Natural killer cell treated with Interleukin-12 subunit alpha and Interleukin-12 subunit beta and Interleukin-15 and Interleukin-18, amount 100 ng/mL, for 72 hours (primary cell): ENCODE measurements around the gene SLC43A1. TPM values are rescaled to one million over a fixed set of nuclear protein-coding genes. Genes with fewer than 3 reads are reported as not detected.

ENCODE experiments used
- ATAC-seq, 2 donors: fragments of 150-1000 bp; cut with Tn5 transposase in 1 of 2; sonication (Bioruptor Pico), chemical (Tn5 transposase) in 1 of 2; 2 replicates each; pipeline ENCODE4 v1.10.0; 2021
- DNase-seq: peaks from one replicate; pipeline ENCODE4 v3.0.0; 2022; ENCODE audit warnings: low spot score
- H3K27ac Mint-ChIP-seq, 2 donors: 1 replicate in 1 of 2; 2 replicates in 1 of 2; pipeline ENCODE4 v1.8.0; 2022; ENCODE audit warnings: mixed read lengths in 2 of 2, mild to moderate bottlenecking in 1 of 2, moderate library complexity in 1 of 2
- H3K27me3 Mint-ChIP-seq, 2 donors: 1 replicate in 1 of 2; 2 replicates in 1 of 2; pipeline ENCODE4 v1.8.0; 2022; ENCODE audit warnings: mixed read lengths in 2 of 2
- H3K36me3 Mint-ChIP-seq: one replicate; pipeline ENCODE4 v1.8.0; 2022; ENCODE audit warnings: mixed read lengths
- H3K4me1 Mint-ChIP-seq, 2 donors: 1 replicate in 1 of 2; 2 replicates in 1 of 2; pipeline ENCODE4 v1.8.0; 2022; ENCODE audit warnings: low read depth in 2 of 2, mixed read lengths in 2 of 2, mild to moderate bottlenecking in 1 of 2
- H3K4me3 Mint-ChIP-seq: one replicate; pipeline ENCODE4 v1.8.0; 2022; ENCODE audit warnings: mixed read lengths
- H3K9me3 Mint-ChIP-seq: 2 replicates; pipeline ENCODE4 v1.8.0; 2022; ENCODE audit warnings: mixed read lengths
- total RNA-seq, 2 donors: library from RNA; stranded (reverse); gene quantifications; one replicate each; pipeline ENCODE4 v1.2.3, GENCODE V29; 2022

SLC43A1 gene
- total RNA-seq, 2 donors from 2014 or later = 4.2 to 16.5 TPM

- peaks cover 6 to 7% of the 10 kb centered on the region in 2 donors for H3K4me1 Mint-ChIP-seq
- peak; percentile 81 for DNase-seq
- ATAC-seq = peak; percentile 93 to 99
- H3K36me3 Mint-ChIP-seq = no peaks in the 10 kb centered on the region
- H3K4me3 Mint-ChIP-seq = no peak overlapping the region
- no peak overlapping the region for H3K27ac Mint-ChIP-seq
- H3K27me3 Mint-ChIP-seq = no peaks in the 10 kb centered on the region
- no peaks in the 10 kb centered on the region for H3K9me3 Mint-ChIP-seq
These were observed 16.0 kb downstream of the SLC43A1 start for GRCh38 chr11:57499413-57499982.

- DNase-seq = no peak
- H3K27me3 Mint-ChIP-seq = no peaks in the 10 kb centered on the region
- no peaks in the 10 kb centered on the region for H3K9me3 Mint-ChIP-seq
- H3K4me1 Mint-ChIP-seq = peaks cover 6 to 7% of the 10 kb centered on the region in 2 donors
- no peak overlapping the region for H3K27ac Mint-ChIP-seq
- no peaks in the 10 kb centered on the region for H3K36me3 Mint-ChIP-seq
- ATAC-seq = no peak
- H3K4me3 Mint-ChIP-seq = no peak overlapping the region
These were observed 17.0 kb downstream of the SLC43A1 start for GRCh38 chr11:57498540-57498939.

GRCh38 chr11:57497303-57498247 is 17.9 kb downstream of the SLC43A1 start:
- H3K4me1 Mint-ChIP-seq = peaks cover 6 to 7% of the 10 kb centered on the region in 2 donors
- no peaks in the 10 kb centered on the region for H3K36me3 Mint-ChIP-seq
- H3K27ac Mint-ChIP-seq = no peak overlapping the region
- ATAC-seq (no peak), DNase-seq (no peak)
- no peaks in the 10 kb centered on the region for H3K27me3 Mint-ChIP-seq
- H3K9me3 Mint-ChIP-seq = no peaks in the 10 kb centered on the region
- no peak overlapping the region for H3K4me3 Mint-ChIP-seq

GRCh38 chr11:57496109-57496820 is 19.2 kb downstream of the SLC43A1 start:
- no peaks in the 10 kb centered on the region for H3K27me3 Mint-ChIP-seq
- DNase-seq (no peak), ATAC-seq (no peak)
- H3K4me3 Mint-ChIP-seq = no peak overlapping the region
- peaks cover 6 to 7% of the 10 kb centered on the region in 2 donors for H3K4me1 Mint-ChIP-seq
- H3K27ac Mint-ChIP-seq = no peak overlapping the region
- no peaks in the 10 kb centered on the region for H3K36me3 Mint-ChIP-seq
- H3K9me3 Mint-ChIP-seq = no peaks in the 10 kb centered on the region

GRCh38 chr11:57493507-57494503 is 21.7 kb downstream of the SLC43A1 start:
- DNase-seq (peak; percentile 75), ATAC-seq (peak; percentile 64 to 79)
- Mint-ChIP-seq H3K27ac (peak overlapping the region in 1 of 2 donors; percentile 39), H3K36me3 (no peaks in the 10 kb centered on the region), H3K9me3 (no peaks in the 10 kb centered on the region), H3K4me1 (no peaks in the 10 kb centered on the region), H3K4me3 (no peak overlapping the region), H3K27me3 (no peaks in the 10 kb centered on the region)

- Mint-ChIP-seq H3K36me3 (no peaks in the 10 kb centered on the region), H3K9me3 (no peaks in the 10 kb centered on the region), H3K4me3 (no peak overlapping the region), H3K4me1 (no peaks in the 10 kb centered on the region), H3K27me3 (no peaks in the 10 kb centered on the region), H3K27ac (no peak overlapping the region)
- ATAC-seq = peak; percentile 62 to 71
- DNase-seq = no peak
These were observed 24.0 kb downstream of the SLC43A1 start for GRCh38 chr11:57491371-57492061.

- H3K4me1 Mint-ChIP-seq = no peaks in the 10 kb centered on the region
- DNase-seq (no peak), ATAC-seq (no peak)
- no peaks in the 10 kb centered on the region for H3K27me3 Mint-ChIP-seq
- H3K9me3 Mint-ChIP-seq = no peaks in the 10 kb centered on the region
- H3K27ac Mint-ChIP-seq = no peak overlapping the region
- H3K36me3 Mint-ChIP-seq = no peaks in the 10 kb centered on the region
- no peak overlapping the region for H3K4me3 Mint-ChIP-seq
These were observed 24.9 kb downstream of the SLC43A1 start for GRCh38 chr11:57490456-57491248.

GRCh38 chr11:57487920-57488659 is 27.4 kb downstream of the SLC43A1 start:
- Mint-ChIP-seq H3K36me3 (peaks cover 5% of the 10 kb centered on the region), H3K4me1 (no peaks in the 10 kb centered on the region), H3K4me3 (no peak overlapping the region), H3K27ac (no peak overlapping the region), H3K9me3 (no peaks in the 10 kb centered on the region), H3K27me3 (peaks cover 0 to 2% of the 10 kb centered on the region in 2 donors)
- no peak for ATAC-seq
- DNase-seq = no peak

- DNase-seq (no peak), ATAC-seq (no peak)
- Mint-ChIP-seq H3K9me3 (no peaks in the 10 kb centered on the region), H3K4me1 (no peaks in the 10 kb centered on the region), H3K4me3 (no peak overlapping the region), H3K36me3 (peaks cover 5% of the 10 kb centered on the region), H3K27ac (no peak overlapping the region), H3K27me3 (peaks cover 0 to 3% of the 10 kb centered on the region in 2 donors)
These were observed 28.3 kb downstream of the SLC43A1 start for GRCh38 chr11:57487021-57487778.

- ATAC-seq (no peak), DNase-seq (no peak)
- Mint-ChIP-seq H3K4me3 (no peak overlapping the region), H3K27ac (no peak overlapping the region), H3K27me3 (peaks cover 14% of the 10 kb centered on the region in 2 donors), H3K4me1 (no peaks in the 10 kb centered on the region), H3K9me3 (no peaks in the 10 kb centered on the region), H3K36me3 (peaks cover 5% of the 10 kb centered on the region)
These were observed 30.1 kb downstream of the SLC43A1 start for GRCh38 chr11:57485217-57485990.
